ENCODE measurements around the gene DNAH8.

- no peak for TF ChIP-seq CTCF (IDR thresholded peaks at IDR 0.05)
- no peak for TF ChIP-seq POLR2A (IDR thresholded peaks at IDR 0.05)
Observed at GRCh38 chr6:38701551-38701950, 13.6 kb upstream of the DNAH8 start.
